Fibroblast of skin of right quadriceps (primary cell): ENCODE measurements around the gene RIMBP2.

Source experiments
- DNase-seq: peaks from one replicate; pipeline ENCODE4 v3.0.0-alpha.2; 2013

RIMBP2 gene

DNA sequence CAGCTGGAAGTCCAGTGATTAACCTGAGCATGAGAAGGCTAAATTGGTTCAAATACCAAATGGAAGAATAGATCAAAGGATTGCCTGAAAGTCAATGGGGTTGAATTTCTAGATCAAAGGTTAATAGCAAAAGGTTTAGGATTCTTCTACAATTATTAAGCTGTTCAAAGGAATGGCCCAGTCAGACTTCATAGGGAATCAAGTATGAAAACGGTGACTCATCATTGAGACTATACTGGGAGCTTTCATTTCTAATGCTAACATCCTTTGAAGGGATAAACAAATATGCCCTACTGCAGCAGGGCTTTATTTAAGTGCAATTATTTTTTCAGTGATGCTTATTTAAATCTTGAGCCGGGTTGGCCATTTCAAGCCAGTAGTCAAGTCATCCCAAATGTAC lies 152.8 kb downstream of the RIMBP2 start:
- DNase-seq = no peak

DNA sequence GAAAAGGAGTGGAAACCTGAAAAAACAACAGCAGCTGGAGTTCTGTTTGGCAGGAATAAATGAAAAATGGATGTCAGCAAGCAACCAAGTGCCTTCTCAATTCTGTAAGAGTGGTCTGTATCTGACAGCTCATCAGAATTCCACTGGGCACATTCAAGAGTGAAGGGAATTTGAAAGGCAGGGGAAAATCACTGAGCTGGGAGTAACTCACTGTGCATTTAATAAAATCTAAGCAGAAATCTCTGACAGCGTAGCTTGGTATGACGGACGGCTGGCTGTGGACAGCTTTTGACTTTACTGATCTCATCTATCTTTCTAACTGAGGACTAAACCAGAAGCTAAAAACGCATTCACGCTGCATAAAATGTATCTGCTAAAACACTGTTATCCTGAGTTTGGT lies 153.4 kb downstream of the RIMBP2 start:
- no peak for DNase-seq

DNA sequence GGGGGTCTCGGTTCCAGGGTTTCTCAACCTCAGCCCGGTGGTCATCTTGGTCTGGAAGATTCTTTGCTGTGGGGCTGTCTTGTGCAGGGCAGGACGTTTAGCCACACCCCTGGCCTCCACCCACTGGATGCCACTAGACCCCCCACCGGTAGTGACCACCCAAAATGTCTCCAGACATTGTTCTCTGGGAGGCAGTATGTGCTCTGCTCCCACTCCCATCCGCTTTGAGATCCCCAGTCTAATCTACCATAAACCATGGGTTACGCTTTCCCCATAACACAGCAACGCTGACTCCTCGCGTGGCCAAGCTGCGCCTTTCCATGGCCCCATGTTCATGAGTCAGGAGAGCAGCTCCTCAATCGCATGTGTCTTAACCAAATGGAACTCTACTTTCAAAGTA lies 155.8 kb downstream of the RIMBP2 start:
- DNase-seq = no peak

DNA sequence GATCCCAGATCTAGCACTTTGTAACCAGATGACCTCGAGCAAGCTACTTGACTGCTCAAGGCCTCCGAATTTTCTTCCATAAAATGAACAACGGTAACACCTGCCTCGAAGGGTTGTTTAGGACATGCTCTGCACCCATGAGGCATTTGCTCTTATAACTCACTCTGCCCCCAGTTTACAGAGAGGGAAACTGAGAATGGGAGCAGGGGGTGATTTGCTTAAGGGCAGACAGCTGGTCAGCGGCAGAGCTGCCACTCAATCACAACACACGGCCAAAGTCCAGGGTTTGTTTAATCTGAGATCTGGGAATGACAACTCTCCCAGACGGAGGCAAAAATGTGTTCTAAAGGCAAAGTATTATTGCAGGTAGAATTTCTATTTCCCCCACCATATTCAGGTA lies 156.3 kb downstream of the RIMBP2 start:
- no peak for DNase-seq

DNA sequence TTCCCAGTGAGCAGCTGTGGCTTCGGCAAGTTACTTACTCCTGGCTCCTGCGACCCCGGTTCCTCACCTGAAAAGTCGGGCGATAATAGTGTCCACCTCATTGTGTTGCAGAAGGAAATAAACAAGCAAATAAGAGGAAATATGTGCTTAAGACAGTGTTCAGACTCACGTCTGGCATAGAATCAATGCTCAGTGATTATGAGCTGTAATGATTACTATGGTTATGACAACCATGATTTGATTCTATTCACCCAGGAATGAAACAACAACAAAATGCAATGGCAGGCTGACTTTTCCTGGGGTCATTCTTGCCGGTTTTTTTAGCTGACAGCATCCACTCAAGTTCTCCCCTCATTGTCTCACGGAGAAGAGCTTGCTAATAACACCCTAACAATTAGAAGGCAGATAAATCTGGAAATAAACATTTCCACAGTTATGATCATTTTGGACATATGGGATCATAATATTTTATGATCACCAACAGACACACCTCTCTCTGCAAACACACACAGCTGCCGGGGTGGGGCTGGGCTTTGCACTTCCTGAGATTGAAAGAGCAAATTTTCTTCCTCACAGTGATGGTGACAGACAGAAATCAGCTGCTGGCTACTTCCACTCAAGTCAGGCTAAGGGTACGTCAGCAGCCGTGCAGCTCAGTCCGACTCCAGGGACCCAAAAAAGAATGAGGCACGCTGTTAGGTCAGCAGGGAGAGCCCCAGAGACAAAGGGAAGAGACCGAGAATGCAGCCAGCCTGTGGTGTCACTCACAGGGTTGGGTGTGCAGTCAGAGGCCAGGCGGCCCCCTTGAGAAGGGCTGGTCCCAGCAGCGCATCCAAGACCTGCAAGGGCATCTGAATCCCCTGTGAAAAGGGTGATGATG lies 158.0 kb downstream of the RIMBP2 start:
- DNase-seq = no peak

DNA sequence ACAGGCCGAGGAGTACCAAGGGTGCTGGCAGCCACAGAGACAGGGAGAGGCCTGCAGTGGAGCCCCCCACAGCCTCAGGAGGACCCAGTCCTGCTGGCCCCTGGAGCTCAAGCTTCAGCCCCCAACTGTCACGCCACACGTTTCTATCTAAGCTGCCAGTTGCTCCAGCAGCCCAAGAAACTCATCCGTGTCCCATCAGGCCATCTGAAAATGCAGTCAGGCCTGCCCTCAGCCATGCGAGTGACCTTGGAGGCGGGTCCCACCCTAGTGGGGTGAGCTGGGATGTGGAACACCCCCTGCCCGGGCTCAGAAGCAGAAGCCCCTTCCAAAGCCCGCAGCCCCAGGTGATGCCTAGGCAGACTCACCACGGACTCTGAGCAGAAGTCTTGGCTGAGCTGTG lies 158.9 kb downstream of the RIMBP2 start:
- no peak for DNase-seq

DNA sequence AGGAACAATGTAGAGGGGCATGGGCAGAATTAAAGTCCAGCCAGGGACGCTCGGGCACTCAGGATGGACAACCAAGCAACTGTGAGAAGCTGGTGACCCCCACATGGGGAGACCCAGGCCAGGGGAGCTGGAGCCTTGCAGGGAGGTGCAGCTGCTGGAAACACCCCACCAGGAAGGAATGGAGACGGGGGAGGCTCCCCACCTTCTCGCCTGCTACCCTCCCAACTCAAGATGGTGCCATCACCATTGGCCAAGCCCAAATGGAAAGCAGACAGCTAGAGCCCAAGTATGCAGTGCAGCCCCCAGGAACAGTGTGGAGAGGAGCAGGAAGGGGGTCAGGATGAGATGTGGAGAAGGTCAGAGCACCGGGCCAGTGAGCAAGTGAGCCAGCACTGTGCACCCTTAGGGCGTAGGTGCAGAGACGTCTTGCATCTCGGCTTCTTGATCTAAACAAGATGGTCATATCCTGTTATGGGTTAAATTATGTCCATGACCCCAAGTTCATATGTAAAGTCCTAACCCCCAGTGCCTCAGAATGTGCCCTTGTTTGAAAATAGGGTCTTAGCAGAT lies 159.5 kb downstream of the RIMBP2 start:
- no peak for DNase-seq

DNA sequence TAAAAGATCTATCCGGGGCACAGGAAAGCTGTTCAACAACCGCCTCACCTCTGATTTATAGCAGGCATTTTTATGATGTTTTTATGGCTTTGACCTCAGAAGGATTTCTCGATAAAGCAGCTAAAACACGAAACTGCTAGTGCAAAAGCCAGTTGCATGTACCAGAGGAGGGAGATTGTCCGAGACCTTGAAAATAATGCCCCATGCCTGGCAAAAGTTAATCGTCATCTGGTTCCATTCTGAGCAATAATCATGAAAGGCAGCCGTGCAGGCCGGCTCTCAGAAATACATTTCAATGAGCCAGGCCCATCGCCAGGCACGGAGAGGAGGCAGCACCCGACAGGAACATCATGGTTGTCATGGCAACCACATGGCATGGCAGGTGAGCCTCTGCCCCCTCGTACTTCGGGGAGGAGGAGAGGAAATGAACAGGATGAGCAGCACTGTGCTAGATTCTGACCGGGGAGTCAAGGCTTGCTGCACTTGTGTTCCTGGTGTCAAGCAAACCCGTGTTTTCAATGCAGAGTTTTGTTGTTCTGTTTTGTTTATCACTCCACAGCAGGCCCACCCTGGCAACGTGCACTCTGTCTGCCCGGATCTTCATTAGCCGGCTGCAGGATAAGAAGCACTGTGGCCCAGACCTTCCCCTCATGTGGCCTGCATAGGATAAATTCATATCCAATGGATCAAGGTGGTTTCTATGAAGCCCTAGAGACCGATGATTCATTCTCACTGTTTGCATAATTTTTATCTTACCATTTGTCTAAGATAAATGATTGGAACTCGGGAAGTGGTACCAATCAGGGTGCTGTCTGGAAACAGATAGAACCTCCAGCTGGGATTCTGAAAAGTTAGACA lies 160.2 kb downstream of the RIMBP2 start:
- no peak for DNase-seq

DNA sequence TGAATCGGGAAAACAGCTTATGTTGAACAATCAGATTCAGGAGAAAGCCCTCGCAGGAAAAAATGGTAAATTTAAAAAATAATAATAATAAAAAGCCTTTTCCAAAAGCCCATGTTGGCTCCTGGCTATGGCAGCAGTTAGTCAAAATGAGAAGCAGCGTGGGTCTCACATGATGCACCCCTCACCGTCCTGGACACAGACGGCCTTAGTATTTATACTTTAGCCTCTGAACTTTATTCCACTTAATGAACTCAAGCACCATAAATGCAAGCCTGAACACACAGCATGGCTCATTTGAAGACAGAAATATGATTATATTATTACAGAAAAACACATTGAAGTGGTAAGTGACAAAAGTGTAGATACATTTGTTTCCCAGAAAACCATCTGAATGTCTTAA lies 160.9 kb downstream of the RIMBP2 start:
- no peak for DNase-seq

DNA sequence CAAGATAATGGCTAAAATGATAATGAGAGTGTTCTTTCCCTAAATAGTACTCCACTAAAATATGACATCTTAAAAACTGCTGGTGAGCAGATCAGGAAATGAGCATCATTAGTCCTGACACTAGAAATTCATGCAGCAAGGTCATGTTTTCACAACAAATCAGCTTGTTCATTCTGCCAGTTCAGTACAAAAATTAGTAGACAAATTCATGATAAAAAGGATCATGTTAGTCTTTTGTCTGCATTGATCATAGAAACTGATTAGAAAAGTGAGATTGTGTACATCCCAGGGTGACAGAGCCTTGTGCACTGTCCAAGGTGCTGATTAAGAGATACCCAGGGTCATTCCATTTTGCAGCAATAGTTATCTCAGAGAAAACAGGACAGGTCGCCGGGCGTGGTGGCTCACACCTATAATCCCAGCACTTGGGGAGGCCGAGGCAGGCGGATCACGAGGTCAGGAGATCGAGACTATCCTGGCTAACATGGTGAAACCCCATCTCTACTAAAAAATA lies 163.6 kb downstream of the RIMBP2 start:
- DNase-seq = no peak

DNA sequence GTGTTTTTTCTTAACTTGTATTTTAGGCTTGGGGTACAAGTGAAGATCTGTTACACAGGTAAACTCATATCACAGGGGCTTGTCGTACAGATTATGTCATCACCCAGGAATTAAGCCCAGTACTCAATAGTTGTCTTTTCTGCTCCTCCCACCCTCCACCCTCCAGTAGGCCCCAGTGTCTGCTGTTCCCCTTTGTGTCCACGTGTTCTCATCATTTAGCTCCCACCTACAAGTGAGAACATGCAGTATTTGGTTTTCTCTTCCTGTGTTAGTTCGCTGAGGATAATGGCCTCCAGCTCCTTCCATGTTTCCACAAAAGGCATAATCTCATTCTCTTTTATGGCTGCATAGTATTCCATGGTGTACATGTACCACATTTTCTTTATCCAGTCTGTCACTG lies 166.7 kb downstream of the RIMBP2 start:
- no peak for DNase-seq

DNA sequence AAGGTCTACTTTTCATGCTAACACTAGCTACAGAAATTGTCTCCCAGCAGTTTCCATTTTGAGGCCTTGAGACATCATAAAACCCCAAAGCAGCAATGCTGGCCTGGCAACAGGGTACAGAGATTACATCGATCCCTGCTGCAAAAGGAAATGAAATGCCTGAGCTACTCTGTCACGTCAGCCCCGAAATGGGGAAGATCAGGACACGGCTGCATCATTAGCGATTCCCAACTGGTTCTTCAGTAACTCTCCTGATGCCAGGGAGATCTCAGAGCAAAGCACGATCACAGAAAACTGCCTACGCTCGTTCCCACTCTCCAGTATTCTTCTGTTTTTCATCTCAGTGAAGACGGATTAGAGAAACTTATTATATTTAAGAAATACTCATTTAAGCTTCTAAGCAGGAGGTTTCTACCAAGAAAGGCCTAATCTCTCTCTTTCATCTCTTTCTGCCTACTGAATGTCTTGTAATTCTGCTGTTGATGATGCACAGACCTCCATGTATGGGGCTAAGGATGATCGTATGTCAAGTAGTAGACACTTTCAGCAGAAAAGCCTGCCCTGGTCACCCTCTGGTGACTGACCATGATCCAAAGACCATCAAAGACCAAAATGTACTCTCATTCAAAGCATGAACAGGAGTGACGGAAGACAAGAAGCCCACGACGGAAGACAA lies 168.5 kb downstream of the RIMBP2 start:
- DNase-seq = no peak

DNA sequence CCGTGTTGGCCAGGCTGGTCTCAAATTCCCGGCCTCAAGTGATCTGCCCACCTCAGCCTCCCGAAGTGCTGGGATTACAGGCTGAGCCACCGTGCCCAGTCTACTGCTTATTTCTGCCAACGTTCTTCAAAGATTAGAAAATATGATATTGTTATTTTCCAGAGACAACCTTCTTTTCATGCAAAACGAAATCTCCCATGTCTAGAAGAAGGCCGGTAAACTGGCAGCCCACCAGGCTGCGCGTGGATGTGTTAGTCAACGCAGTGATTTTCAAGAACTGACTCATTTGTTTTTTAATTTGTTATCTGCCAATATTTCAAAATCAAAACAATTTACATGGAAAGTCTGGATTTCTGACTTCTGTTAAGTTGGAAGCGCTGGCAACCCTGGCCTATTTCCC lies 169.6 kb downstream of the RIMBP2 start:
- DNase-seq = no peak

DNA sequence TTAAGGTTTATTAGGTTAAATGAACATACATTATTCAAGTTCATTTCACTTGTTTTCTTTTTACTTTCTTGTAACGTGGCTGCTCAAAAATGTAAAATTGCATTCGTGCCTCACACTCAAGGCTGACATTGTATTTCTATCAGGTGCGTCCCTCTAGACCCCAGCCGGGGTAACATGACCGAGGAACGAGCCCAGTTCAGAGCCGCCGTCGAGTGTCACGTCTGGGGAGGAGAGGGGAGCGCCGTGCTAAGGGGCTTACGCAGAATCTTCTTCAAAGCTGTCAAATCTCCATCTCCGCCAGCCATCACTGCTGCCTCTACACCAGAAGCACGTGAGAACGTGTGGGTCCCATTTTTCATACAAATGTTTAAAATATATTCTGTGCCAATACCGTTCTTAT lies 170.6 kb downstream of the RIMBP2 start:
- DNase-seq = no peak

DNA sequence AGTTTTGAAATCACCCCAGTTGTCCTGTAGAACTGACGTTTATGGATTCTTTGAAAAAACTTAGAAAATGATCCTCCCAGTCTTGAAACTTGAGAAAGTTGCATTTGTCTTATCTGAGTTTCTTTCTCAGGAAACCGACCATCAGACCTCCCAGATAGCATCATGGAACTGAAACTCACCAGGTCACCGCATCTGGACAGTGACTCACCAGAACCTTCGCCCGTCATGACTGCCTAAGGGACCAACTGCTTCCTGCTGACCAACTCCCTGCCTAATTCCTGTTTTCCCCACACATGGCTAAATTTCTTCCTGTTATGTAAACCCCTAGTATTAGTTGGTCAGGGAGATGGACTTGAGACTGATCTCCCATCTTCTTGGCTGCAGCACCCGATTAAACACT lies 175.7 kb downstream of the RIMBP2 start:
- DNase-seq = no peak

DNA sequence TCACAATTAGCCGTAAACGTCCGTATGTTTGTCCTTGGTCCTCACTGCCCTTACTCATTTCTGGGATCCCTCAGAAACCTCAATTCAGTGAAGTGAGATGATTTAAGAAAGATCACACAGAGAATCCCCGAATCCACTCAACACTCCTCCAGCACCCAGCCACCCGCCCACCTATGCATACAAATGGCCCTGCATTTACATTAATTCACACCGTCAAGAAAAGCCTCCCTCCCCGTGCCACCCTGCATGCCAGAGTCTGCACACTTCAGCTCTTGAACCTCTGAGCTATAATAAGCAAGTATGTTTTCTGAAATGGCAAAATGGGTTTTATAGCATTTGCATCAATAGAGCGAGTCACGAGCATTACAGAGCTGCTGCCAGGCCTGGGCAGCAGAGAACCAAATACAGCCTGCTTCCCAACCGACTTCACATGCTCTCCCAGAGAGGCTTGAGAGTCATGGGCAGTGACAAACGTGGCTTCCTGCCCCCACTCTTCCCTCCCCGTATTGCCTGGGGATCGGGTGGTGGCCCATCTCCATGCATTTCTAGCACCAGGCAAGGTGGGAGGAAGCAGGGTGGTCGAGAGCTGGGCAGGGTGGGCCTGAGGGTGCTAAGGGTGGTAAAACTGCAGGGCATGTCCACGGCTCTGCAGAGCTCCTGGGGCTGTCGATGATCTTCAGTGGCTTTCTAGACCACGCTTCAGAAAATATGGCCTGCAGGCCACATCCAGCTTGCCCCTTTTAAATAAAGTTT lies 177.6 kb downstream of the RIMBP2 start:
- no peak for DNase-seq

DNA sequence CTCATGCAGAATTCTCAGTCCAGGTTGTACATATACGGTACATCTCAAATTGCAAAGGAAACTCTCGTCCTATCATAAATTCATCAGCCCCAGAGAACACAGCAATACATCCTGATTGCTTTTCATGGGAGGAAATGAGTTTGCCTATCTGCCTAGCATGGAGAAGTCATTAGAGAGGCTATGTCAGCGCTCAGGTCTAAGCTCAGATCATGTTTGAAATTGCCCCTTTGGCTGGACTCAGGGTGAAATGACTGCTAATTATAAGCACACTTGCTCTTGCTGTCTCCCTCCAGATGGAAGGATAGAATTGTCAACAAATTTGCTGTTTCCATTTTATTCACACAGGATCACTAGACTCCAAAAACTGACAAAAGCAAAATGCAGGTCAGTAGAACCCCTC lies 178.4 kb downstream of the RIMBP2 start:
- no peak for DNase-seq

DNA sequence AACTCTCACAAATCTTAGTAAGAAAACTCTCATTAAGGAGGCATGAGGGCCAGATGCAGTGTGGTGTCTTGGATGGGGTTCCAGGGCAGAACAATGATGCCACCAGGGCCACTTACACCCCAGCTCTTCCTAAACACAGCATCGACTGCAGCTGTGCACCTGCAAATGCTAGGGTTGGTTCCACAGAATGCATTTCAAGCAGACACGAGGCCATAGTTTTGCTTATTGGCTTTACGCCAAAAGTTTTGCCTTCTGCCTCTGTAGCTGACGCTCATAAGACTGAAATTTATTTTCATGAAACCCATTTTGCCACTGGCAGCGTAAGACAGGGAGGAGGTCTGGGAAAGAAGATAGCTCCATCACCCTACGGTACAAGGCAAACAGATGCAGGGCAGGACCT lies 179.0 kb downstream of the RIMBP2 start:
- DNase-seq = no peak

DNA sequence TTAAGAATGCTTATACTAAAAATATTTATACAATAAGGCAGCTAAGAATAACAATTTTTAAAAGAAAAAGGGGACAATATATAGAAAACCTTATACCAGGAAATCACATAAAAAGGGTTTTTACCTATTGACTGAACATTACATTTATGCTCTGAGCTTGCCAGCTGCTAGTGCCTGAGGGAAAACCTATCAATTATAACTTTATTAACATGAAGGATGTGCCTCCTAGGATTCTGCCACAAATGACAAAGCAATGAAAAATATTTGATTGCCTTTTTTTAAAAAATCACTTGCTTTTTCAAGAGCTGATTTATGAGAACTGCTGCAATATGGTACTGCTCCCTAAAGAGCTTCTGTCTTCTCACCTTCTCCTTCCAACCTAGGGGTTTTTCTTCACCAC lies 185.7 kb downstream of the RIMBP2 start:
- no peak for DNase-seq

DNA sequence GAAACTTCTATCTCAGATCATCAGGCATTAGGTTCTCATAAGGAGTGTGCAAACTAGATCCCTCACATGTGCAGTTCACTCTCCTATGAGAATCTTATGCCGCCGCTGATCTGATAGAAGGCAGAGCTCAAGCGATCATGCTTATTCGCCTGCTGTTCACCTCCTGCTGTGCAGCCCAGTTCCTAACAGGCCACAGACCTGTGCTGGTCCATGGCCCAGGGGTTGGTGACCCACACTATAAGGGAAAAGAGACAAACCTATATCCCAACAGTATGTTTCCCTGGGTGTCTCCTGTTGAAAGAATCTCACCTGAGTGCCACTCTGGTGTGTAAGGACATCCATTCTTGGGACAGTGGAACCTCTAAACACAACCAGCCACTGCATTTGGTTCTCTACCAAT lies 186.3 kb downstream of the RIMBP2 start:
- no peak for DNase-seq

DNA sequence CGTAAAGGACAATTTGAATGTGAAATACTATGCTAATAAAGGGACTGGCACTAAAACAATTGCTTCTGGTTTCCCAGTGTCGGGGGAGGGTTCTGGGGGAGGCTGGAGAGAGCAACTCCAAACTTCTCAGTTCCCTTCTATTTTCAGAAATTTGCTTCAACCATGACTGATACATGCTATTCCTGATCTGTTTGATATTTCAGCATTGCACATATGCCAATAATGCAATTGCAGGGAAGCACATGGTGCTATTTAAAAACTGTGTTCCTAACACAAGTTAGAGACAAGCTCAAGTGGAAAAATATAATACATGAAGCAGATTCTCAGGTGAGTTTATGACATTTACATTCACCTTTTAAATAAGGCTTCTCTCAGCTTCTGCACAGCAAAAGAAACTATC lies 188.9 kb downstream of the RIMBP2 start:
- DNase-seq = no peak

DNA sequence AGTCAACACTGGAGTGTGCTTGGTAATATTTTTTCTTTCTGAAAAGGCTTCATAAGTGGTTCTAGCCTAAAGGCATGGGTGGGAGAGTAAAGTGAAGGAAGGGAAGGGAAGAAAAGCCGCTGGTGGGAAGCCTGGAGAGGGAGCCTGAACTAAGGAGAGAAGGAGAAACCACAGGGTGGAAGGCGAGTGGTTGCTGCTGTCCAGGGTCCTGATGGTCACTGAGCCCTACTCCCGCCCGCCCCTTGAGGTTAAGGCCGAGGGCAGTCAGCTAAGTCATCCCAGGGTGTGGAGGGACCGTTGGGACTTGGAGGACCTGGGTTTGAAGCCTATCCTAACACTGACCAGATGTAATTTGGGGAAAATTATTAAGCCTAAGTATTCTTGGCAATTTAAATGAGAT lies 189.3 kb downstream of the RIMBP2 start:
- DNase-seq = no peak
